ENCODE results near the gene CCM2.

The CCM2 gene

DNA sequence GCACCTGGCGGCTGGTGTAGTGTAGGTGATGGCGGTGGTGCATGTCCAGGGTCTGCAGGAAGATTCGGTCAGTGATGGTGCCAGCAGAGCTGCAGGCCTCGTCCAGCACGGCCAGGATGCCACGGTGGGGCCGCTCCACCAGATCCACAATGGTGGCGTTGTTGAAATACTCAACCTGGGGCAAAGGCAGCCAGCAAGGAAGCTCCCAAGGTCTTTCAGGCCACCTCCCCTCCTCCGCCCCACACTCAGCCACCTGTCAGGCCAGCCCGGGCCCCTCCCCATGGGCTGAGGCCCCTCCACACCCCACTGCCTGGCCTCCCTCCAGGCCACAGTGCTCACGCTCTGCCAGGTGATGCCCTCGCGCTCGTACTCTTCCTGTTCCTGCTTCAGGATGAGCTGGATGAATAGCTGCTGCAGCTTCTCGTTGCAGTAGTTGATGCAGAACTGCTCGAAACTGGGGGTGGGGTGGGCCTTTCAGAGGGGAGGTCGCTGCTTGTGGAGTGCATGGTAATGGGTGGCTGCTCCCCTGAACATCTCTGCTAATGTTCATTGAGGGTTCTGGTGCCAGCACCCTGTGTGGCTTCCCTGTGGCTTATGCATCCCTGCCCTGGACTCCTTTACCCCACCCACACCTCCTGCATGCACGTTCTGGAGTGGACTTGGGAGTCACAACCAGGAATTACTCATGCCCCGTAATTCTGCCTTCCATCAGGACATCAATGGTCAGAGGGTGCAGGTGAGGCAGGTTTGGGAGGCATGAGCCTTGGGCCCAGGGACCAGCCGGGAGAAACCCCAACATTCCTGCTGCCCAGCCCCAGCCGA lies 30.1 kb upstream of the CCM2 start:
- DNase-seq, result no peak

GRCh38 chr7:44970523-44971051 lies 29.4 kb upstream of the CCM2 start:
- no peak for DNase-seq

- no peak for DNase-seq
These were observed 28.7 kb upstream of the CCM2 start for GRCh38 chr7:44971188-44971901.

DNA sequence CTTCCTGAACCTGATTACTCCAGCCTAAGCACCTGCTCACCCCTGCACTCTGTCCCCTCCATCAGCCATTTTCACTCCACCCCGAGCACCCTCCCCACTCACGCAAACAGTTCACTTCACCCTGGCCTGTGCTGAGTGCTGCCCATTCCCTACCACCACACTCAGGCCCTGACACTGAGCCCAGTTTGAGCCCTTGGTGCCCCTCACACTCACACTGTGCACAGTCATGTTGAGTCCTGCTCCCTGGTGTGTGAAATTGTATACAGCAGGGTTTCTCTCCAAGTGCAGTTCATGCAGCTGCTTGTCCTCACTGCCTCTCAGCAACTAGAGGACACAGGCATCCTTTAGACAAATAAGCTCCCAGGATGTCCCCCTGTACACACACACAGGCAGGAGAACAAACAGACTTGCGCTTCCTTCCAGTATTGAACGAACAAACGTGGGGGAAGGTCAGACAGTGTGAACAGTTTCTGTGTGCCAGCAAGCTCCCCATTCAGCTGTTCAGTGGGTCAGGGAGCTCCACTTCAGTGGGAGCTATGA lies 28.0 kb upstream of the CCM2 start:
- DNase-seq, result no peak

DNA sequence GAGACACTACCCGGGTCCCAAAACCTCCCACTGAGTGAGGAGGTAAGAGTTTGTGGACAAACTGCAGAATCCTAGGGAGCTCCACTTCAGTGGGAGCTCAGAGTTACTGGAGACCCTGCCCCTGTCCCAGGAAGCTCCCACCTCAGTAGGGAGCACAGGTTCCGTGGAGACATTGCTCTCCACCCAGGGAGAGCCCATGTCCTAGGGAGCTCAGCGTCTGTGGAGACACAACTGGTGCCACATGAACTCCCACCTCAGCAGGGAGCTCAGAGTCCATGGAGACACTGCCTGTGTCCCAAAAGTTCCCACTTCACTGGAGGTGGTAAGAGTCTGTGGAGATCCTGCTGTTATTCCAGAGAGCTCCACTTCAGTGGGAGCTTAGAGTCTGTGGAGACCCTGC lies 27.4 kb upstream of the CCM2 start:
- no peak for DNase-seq

- no peak for DNase-seq
These were observed 26.2 kb upstream of the CCM2 start for GRCh38 chr7:44973610-44974401.

- no peak for DNase-seq
These were observed 25.5 kb upstream of the CCM2 start for GRCh38 chr7:44974549-44974948.

GRCh38 chr7:44975331-44976039 lies 24.5 kb upstream of the CCM2 start:
- no peak for DNase-seq

DNA sequence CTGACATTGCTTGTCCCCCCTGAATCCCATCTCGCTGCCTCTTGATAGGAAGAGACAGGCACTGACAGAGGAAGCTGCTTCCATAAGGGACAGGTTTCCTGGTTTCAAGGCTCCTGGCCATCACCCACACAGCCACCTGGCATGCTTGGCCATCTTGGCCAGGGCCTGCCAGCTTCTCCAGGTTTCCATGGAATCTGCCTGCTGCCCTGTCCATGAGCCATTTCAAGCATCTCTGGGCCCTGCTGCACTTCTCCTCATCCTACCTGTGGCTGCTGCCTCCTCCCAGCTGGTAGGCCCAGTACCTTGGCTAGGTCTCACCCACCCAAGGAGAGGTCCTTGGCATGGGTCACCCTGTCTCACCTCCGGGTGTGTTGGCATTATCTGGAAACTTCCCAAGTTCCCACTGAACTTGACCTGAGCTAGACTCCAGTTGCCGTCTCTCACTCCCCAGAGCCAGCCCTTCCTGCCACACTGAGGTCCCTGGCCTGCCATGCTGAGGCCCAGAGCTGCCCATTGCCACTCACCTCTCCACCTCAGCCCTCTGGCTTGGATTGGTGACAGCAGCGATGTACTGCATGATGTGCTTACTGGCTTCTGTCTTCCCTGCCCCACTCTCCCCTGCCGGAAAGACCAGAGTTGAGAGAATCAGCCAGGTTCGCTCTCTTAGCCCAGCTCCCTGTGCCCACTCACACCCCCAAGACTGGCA lies 23.8 kb upstream of the CCM2 start:
- no peak for DNase-seq

DNA sequence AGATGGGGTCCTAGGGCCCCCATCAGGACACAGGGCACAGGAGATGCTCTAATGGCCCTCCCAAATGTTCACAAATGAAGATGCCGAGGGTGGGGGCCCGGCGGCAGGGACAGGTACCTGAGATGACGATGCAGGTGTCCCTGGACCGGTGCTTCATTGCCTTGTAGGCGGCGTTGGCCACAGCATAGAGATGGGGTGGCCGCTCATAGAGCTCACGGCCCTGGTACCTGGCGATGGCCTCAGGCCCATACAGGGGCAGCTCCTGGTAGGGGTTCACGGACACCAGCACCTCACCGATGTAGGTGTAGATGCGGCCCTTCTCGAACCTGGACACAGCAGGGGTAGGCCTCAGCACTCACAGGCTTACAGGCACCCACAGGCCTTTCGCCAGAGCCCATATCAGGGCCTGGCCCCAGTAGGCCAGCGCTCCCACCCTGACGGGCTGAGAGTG lies 23.2 kb upstream of the CCM2 start:
- no peak for DNase-seq

DNA sequence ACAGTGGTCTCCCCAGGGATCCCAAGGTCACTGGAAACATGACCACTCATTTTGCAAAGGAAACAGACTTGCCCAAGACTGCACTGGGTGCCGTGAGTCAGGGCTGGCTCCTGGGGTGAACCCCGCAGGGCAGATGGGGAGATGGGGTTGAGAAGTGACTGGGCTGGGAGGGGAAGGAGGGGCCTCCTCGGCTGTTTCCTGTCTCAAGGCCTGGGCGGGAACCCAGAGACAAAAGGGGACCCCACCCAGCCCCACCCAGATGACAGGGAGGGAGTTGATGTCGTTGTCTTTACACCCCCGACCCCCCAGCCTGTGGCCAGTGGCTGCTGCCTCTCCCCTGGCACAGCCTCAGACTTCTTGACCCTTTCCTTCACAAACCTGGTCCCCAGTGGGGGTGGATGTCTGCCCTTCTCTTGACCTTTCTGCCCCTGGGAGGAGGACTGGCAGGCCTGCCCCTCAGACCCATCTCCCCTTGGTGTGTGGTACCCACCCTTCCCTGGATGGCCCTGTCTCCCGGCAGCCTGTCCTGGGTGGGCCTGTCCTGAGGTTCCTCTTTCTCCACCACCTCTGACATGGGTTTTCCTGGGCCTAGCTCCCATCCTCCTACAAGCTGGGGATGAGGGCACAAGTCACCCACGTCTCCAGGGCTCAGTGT lies 22.6 kb upstream of the CCM2 start:
- no peak for DNase-seq

GRCh38 chr7:44977959-44978335 lies 22.1 kb upstream of the CCM2 start:
- no peak for DNase-seq

DNA sequence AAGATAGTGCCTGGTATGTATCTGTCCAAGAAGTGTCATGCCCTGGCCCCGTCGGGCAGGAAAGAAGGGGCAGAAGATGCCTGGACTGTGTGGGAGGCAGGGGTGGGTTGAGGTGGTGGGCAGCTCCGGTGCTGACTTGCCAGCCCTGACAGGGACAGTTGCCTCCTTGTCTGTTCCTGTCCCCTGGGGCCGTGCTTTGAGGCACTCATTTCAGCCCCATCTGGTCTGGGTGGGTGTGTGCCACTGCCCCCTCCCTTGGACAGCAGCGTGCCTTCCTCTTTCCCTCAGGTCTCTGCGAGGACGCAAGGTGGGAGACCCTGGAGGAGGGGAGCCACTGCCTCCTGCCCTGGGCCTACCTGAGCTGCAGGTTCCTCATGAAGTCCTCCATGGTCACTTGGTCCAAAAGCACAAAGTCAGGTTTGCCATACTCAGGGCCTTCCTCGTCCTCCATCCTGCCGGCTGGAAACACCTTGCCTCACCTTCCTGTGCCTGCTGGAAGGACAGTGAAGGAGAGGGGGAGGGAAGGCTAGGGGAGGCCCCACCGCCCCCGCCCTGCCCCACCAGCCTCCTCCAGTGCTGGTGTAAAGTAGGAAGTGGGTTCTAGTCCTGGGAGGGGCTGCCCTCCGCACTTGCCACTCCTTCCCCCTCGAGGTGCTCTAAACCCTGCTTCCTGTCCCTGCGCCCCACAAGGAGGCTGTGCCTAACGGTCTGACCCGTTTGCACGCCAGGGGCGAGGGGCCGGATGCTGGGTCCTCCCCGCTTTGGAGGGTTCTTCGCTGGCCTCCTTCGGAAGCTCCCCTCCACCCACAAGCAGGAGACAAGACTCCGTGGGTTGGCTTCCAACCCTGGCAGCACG lies 21.3 kb upstream of the CCM2 start, which contains the start of gene MYO1G:
Gene MYO1G, minus strand, starts transcription at position 505 of the 856 bp plus-strand sequence. Its CDS starts 54 bp downstream, at position 451.
- peak; percentile 74 for DNase-seq

DNA sequence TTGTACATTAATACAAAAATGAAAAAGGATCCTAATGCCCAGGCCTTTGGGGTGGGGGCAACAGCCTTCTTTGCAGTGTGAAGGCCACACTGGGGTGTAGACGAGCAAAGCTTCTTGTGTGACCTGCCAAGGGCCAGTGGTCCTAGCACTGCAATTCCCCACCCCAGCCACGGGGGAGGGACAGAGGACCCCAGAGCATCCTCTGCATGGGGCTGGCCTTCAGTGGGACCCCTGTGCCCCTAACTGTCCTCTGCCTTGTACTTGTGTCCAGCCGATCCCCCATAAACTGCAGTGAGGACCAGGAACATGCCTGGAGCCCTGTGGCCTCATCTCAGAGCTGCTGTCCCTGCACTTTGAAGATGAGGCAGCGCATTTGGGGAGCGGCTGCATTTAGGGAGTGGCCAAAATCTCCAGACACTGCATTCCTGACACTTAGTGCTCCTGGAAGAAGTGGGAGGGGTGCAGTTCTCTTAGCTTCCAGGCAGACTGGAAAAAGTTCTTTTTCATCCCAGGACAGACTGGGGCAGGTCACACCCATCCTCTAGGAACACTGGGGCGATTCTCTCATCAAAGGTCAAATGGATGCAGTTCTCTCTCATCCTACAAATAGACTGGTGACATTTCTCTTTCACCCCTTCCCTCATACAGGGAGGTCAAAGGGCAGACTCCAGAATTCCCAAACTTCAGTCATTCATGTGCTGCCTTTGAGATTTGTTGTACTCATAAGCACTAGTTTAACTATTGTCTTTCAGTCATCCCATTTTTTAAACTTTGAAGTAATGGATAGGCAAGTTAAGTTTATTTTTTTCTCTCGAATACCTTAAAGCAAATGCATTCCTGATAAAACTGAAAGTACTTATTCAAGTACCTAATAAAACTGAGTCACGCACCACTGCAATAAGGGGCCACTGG lies 20.3 kb upstream of the CCM2 start:
- DNase-seq, result no peak

DNA sequence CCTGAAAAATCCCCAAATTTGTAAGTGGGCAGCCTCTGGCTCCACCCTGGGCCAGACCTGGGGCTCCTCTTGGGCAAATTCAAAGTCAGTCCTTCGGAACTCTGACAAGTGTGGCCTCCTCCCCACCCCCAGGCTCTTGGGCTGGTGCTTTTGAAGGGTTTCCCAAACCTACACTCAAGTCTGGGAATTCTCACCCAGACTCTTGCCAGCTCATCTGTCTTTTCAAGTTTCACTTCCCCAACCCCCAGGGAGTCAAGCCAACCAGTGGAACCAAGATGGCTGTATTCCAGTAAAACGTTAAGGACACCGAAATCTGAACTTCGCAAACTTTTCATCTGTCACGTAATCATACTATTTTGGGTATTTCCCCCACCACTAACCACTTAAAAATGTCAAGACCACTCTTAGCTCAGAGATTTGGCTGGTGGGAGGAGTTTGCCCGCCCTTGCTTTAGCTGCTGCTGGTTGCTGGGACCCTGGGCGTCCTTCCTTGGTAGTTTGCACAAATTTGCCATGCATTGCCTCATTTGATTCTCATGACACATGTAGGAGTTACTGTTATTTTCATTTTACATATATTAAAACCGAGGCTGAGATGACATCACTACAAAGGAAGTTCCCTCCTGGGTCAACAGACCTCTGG lies 19.5 kb upstream of the CCM2 start:
- DNase-seq, result peak; percentile 99

DNA sequence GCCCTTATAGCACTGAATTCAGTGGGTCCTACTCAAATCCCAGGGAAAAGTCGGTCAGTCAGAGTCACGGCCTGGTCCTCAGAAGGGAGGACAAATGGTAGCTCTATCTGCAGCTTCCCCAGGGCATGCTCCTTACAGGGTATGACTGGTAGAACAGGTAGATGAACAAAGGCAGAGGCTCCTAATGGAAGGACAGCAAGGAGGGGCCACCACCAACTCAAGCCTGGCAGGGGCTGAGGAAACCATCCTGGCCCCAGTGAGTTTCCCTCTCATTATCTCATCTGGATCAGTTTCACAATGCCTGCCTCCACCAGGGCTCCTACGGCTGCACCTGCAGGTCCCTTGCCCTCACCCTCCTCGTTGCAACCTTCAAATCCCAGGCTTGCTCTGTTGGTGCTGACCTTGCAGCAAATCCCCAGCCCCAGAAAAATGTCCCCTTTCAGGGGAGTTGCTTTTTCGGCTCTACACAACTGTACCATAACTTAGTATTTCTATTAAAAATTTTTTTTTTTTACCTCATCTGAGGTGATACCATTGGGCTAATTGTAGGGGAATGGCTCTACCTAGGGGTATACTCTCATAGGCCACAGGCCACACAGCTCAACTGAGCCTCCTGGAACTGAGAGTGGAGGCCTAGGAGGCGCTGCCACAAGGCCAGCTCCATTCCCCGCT lies 18.8 kb upstream of the CCM2 start:
- DNase-seq, result peak; percentile 6

DNA sequence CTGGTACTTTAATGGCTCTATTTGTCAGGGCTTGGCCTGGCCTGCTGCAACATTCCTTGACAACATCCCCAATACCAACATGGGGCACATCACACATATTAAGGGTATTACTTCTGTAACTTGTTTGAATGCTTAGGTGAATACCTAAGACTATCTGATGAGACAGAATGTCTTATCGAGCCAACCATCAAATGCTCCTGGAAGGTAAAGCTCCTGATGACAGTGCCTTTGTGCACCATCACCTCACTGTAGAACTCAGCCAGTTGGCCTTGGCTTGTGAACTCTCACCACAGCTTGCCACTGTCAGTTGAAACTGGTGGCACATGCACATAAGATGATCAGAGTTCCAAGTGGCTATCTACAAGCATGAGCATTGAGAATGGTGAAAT lies 17.5 kb upstream of the CCM2 start:
- no peak for DNase-seq

GRCh38 chr7:44982970-44983369 lies 17.0 kb upstream of the CCM2 start:
- DNase-seq, result no peak

Data from SIG-M5 (cell line).